Breast epithelium (tissue), 3 donors: ENCODE data around the gene OR4F6.

Experiments used
- CTCF ChIP-seq, 3 donors: fragments of 450-650 bp; IDR thresholded peaks; one replicate each; pipeline ENCODE4 v1.5.1; 2016 to 2017; ENCODE audit warnings: antibody characterized with exemption in 3 of 3, mild to moderate bottlenecking in 3 of 3, moderate library complexity in 3 of 3
- POLR2A ChIP-seq: fragments of 450-650 bp; IDR thresholded peaks from one replicate; pipeline ENCODE4 v1.6.1; 2016; ENCODE audit warnings: antibody characterized with exemption, mild to moderate bottlenecking, moderate library complexity

GRCh38 chr15:101828774-101829173, 25.5 kb downstream of the OR4F6 start:
- TF ChIP-seq CTCF (IDR thresholded peaks at IDR 0.05), result no peak
- no peak for TF ChIP-seq POLR2A
